KG1 (cell line): ENCODE measurements around the gene HDGFL2.

ENCODE experiments used
- DNase-seq: peaks from one replicate; lab custom pipeline; 2025; lab: John Stamatoyannopoulos, UW

The HDGFL2 gene

GRCh38 chr19:4472174-4472974 lies at the start of gene HDGFL2:
Gene HDGFL2, plus strand, starts transcription at chr19:4472297. Its CDS starts 54 bp downstream, at chr19:4472351.
- no peak for DNase-seq

GRCh38 chr19:4423416-4424126 lies 48.5 kb upstream of the HDGFL2 start:
- no peak for DNase-seq

GRCh38 chr19:4425537-4425936 lies 46.6 kb upstream of the HDGFL2 start:
- DNase-seq, result no peak

GRCh38 chr19:4428326-4428975 lies 43.6 kb upstream of the HDGFL2 start:
- DNase-seq, result no peak

GRCh38 chr19:4429256-4429655 lies 42.8 kb upstream of the HDGFL2 start:
- DNase-seq, result no peak

- DNase-seq, result no peak
These were observed 42.3 kb upstream of the HDGFL2 start for GRCh38 chr19:4429771-4430171.

GRCh38 chr19:4430760-4431159 lies 41.3 kb upstream of the HDGFL2 start:
- no peak for DNase-seq

- no peak for DNase-seq
These were observed 40.8 kb upstream of the HDGFL2 start for GRCh38 chr19:4431296-4431695.

GRCh38 chr19:4431808-4432674 lies 40.1 kb upstream of the HDGFL2 start:
- DNase-seq, result no peak

GRCh38 chr19:4432918-4433506 lies 39.1 kb upstream of the HDGFL2 start:
- no peak for DNase-seq

GRCh38 chr19:4434391-4434790 lies 37.7 kb upstream of the HDGFL2 start:
- DNase-seq, result no peak

- DNase-seq, result no peak
These were observed 35.9 kb upstream of the HDGFL2 start for GRCh38 chr19:4436231-4436630.

GRCh38 chr19:4437103-4437502 lies 35.0 kb upstream of the HDGFL2 start:
- DNase-seq, result no peak

- no peak for DNase-seq
These were observed 32.9 kb upstream of the HDGFL2 start for GRCh38 chr19:4439243-4439642.

- DNase-seq, result no peak
These were observed 29.9 kb upstream of the HDGFL2 start for GRCh38 chr19:4441994-4442818.

GRCh38 chr19:4442819-4443146 lies 29.3 kb upstream of the HDGFL2 start:
- no peak for DNase-seq

- DNase-seq, result no peak
These were observed 28.9 kb upstream of the HDGFL2 start for GRCh38 chr19:4443188-4443587.

- DNase-seq, result no peak
These were observed 27.9 kb upstream of the HDGFL2 start for GRCh38 chr19:4443966-4444764.

- DNase-seq, result no peak
These were observed 27.0 kb upstream of the HDGFL2 start for GRCh38 chr19:4444765-4445741.
